ENCODE results near the gene GSK3A. TPM values are rescaled to one million over a fixed set of nuclear protein-coding genes. Genes with fewer than 3 reads are reported as not detected.

The GSK3A gene
- total and polyA plus RNA-seq, 9 of the 15 experiments (the other 6 are each of a cell fraction or from before 2014, with no cell fraction given) = 0.62 to 90.7 (median 33.3) TPM

DNA sequence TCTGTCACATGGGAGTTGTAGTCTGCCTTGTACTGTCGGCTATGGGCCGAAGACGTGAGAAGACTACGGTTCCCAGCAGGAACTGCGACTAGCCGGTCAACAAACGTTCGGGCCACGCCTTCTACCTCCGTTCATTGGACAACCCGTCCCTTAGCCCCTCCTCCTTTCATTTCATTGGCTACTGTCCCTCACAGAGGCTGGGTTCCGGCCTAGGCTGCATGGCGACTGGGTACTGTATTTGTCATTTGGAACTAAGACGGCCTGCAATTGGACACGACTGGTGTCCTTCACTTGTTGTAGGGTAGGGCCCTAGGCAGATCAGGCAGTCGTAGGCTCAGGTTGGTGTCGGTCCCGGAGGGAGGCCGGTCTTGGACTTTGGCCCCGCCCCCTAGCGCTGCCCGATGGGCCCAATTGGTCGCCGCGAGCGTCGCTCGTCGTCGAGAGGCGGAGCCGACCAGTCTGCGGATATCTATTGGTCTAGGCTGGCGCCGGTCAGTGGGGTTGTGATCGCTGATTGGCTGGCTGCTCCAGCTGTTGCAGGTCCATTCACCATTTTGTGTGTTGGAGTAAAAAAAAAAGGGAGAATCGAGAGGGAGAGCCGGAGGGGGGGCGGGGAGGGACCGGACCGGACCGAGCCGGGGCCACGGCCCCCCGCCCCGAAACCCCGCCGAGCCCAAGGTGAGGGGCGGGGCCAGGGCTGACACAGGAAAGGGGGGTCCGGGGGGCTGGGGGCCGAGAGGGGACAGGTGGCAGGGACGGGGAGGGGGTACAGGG is 26.5 kb upstream of the GSK3A start, which contains the start of gene CIC (continued):
- TF ChIP-seq, protein P1, sequence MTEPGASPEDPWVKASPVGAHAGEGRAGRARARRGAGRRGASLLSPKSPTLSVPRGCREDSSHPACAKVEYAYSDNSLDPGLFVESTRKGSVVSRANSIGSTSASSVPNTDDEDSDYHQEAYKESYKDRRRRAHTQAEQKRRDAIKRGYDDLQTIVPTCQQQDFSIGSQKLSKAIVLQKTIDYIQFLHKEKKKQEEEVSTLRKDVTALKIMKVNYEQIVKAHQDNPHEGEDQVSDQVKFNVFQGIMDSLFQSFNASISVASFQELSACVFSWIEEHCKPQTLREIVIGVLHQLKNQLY (CRISPR knock-in tag; conservative IDR thresholded peaks at IDR 0.05) = no peak
- TF ChIP-seq SIX5 (IDR thresholded peaks at IDR 0.05; ENCODE audit: borderline replicate concordance in 1 of 2, insufficient read depth in 1 of 2, low read depth in 1 of 2, low read length in 2 of 2) = peak; percentile 87 to 94
- TF ChIP-seq MEF2D (tag; conservative IDR thresholded peaks at IDR 0.05; ENCODE audit: low read depth) = no peak
- peak; percentile 99 for TF ChIP-seq ZNF143 (CRISPR knock-in tag; IDR thresholded peaks at IDR 0.05)
- no peak for TF ChIP-seq ZNF324 (CRISPR knock-in tag; IDR thresholded peaks at IDR 0.05)
- no peak for TF ChIP-seq TEAD4 (IDR thresholded peaks at IDR 0.05; ENCODE audit: low read length)
- no peak for TF ChIP-seq TEAD4 (CRISPR knock-in tag; IDR thresholded peaks at IDR 0.05; ENCODE audit: borderline replicate concordance)
- no peak for TF ChIP-seq CEBPB (tag; IDR thresholded peaks at IDR 0.05)
- no peak for TF ChIP-seq EP300 (IDR thresholded peaks at IDR 0.05; ENCODE audit: low read length)
- no peak for TF ChIP-seq KDM1A (IDR thresholded peaks at IDR 0.05)
- TF ChIP-seq, protein P2, sequence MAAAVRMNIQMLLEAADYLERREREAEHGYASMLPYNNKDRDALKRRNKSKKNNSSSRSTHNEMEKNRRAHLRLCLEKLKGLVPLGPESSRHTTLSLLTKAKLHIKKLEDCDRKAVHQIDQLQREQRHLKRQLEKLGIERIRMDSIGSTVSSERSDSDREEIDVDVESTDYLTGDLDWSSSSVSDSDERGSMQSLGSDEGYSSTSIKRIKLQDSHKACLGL (CRISPR knock-in tag; IDR thresholded peaks at IDR 0.05; ENCODE audit: borderline replicate concordance, poor library complexity, severe bottlenecking) = no peak
- no peak for TF ChIP-seq GATAD2A (IDR thresholded peaks at IDR 0.05)
- TF ChIP-seq ZSCAN32 (CRISPR knock-in tag; IDR thresholded peaks at IDR 0.05) = no peak
- TF ChIP-seq, protein P3, sequence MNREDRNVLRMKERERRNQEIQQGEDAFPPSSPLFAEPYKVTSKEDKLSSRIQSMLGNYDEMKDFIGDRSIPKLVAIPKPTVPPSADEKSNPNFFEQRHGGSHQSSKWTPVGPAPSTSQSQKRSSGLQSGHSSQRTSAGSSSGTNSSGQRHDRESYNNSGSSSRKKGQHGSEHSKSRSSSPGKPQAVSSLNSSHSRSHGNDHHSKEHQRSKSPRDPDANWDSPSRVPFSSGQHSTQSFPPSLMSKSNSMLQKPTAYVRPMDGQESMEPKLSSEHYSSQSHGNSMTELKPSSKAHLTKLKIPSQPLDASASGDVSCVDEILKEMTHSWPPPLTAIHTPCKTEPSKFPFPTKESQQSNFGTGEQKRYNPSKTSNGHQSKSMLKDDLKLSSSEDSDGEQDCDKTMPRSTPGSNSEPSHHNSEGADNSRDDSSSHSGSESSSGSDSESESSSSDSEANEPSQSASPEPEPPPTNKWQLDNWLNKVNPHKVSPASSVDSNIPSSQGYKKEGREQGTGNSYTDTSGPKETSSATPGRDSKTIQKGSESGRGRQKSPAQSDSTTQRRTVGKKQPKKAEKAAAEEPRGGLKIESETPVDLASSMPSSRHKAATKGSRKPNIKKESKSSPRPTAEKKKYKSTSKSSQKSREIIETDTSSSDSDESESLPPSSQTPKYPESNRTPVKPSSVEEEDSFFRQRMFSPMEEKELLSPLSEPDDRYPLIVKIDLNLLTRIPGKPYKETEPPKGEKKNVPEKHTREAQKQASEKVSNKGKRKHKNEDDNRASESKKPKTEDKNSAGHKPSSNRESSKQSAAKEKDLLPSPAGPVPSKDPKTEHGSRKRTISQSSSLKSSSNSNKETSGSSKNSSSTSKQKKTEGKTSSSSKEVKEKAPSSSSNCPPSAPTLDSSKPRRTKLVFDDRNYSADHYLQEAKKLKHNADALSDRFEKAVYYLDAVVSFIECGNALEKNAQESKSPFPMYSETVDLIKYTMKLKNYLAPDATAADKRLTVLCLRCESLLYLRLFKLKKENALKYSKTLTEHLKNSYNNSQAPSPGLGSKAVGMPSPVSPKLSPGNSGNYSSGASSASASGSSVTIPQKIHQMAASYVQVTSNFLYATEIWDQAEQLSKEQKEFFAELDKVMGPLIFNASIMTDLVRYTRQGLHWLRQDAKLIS (CRISPR knock-in tag; IDR thresholded peaks at IDR 0.05) = no peak
- TF ChIP-seq, protein P4, sequence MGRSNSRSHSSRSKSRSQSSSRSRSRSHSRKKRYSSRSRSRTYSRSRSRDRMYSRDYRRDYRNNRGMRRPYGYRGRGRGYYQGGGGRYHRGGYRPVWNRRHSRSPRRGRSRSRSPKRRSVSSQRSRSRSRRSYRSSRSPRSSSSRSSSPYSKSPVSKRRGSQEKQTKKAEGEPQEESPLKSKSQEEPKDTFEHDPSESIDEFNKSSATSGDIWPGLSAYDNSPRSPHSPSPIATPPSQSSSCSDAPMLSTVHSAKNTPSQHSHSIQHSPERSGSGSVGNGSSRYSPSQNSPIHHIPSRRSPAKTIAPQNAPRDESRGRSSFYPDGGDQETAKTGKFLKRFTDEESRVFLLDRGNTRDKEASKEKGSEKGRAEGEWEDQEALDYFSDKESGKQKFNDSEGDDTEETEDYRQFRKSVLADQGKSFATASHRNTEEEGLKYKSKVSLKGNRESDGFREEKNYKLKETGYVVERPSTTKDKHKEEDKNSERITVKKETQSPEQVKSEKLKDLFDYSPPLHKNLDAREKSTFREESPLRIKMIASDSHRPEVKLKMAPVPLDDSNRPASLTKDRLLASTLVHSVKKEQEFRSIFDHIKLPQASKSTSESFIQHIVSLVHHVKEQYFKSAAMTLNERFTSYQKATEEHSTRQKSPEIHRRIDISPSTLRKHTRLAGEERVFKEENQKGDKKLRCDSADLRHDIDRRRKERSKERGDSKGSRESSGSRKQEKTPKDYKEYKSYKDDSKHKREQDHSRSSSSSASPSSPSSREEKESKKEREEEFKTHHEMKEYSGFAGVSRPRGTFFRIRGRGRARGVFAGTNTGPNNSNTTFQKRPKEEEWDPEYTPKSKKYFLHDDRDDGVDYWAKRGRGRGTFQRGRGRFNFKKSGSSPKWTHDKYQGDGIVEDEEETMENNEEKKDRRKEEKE (IDR thresholded peaks at IDR 0.05; ENCODE audit: borderline replicate concordance in 1 of 2, control insufficient read depth in 1 of 2, low read depth in 2 of 2, low read length in 1 of 2) = no peak
- no peak for TF ChIP-seq MCM2 (IDR thresholded peaks at IDR 0.05; ENCODE audit: low read depth)
- no peak for TF ChIP-seq SMARCC2 (IDR thresholded peaks at IDR 0.05; ENCODE audit: low read depth)
- TF ChIP-seq MYNN (IDR thresholded peaks at IDR 0.05) = no peak
- TF ChIP-seq MYNN (CRISPR knock-in tag; IDR thresholded peaks at IDR 0.05) = no peak
- peak; percentile 99 for TF ChIP-seq NEUROD1 (IDR thresholded peaks at IDR 0.05; ENCODE audit: borderline replicate concordance, low read depth, low read length, partially characterized antibody)
- TF ChIP-seq POLR2AphosphoS2 (IDR thresholded peaks at IDR 0.05; ENCODE audit: low read length) = no peak
